GM18502 (cell line): ENCODE results near the gene IFI16.
"Not testable (repeated sequence)": the region's sequence is repeated elsewhere in the genome, so short reads cannot be mapped to it uniquely, and the experiment has no call there.

ENCODE experiments used
- ATAC-seq: cut with Tn5 transposase; IDR thresholded peaks from one replicate; pipeline ENCODE4 v1.9.1; 2021; ENCODE audit warnings: mild to moderate bottlenecking; ENCODE audit not compliant: unreplicated experiment, poor library complexity

IFI16 gene

DNA sequence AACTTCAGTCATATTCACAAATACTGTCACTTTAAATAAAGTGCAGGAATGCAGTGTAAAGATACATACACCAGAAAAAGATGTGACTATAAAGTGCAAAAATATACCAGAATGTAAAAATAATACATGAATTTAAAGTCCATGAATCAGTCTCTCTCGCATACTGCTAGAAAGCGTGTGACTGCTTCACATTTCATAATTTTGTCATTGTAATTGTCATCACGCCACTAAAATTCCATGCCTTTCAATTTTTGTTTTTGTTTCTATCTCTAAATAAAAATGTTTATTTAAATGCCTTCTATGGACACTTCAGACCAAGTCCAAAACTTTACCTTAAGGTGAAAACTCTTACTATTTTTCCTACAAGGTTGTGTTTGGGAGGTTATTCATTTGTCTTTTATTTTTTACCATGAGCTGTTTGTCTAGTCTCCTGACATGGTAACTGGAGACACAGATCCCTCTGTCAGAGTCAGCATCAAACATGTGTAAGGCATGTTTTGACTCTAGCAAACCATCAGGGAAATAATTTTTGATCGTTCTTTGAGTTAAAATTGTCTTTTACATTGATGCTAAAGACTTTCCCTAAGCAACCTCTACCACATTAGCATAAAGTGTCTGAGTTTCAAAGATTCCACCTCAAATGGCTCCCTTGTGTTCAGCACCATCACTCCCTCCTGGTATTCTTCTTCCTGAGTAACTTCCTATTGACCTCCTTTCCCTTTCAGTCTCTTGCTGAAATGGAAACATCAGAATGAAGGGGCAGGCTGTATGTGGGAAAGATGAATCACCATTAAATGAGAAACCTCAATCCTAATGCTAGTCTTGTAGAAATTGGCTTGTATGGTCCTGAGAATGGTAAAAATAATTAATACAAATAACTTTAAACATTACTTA lies 80.8 kb downstream of the IFI16 start:
- ATAC-seq = no peak

DNA sequence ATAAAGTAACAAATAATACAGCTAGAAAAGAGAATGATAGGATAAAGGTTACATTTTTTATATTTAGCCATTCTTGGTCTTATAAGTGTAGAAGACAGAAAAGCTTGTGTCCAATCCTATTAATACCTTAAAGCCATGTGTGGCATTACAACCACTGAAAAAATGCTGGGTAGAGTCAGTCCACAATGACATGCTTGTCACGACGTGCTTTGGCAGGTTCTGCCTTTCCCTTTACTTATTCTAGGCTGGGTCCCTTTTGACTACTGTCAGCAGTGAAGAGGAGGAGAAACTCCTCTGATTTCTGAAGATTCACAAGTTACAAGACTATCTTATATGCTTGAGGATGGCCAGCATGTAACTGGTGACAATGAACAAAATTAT lies 81.5 kb downstream of the IFI16 start:
- ATAC-seq = no peak

DNA sequence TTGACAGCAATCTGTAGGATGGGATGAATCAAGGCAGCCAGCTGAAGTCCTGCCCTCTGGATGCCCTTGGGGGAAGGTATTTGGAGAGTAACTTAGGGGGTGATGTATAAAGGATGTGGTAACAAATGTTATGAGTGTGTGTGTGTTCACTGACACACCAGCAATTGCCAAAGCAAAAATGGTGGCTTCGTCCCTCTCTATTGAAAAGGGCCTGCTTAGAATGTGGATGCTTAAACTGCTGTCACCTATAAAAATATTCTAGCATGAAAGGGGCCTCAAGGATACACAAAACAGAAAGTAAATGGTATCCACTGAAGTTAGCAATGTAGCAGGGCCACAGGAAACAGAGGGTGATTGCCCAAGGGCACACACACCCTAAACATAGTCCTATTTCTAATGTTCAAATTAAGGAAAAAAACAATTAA lies 81.9 kb downstream of the IFI16 start:
- no peak for ATAC-seq

DNA sequence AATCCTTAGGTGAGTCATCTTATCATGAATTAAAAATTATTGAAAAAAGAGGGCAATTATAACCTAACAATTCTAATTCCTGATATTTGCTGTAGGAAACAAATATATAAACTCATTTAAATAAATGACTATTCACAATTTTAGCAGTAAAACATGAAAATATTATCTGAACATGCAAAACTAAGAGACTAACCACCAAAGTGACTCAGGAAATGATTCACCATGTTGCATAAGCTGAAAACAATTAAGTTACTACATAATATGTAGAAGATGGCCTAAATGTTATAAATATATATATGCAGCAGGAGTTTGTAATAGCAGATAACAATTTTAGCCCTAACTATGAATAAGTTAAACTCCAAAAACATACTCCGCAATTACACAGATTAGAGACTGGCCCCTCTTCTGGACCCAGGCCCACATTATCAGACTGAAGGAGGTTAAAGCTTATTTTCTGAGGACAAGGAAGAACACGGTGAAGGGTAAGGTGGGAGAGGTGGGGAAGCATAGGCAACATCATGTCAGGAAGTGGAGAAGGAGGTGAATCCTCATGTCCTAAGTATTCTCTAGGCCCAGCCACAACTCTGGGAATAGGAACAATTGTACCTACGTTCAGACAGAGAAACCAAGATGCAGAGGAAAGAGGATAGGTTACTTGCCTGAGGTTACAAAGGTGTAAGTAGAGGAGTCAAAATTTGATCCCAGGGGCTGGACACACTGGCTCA lies 82.5 kb downstream of the IFI16 start:
- ATAC-seq = no peak

DNA sequence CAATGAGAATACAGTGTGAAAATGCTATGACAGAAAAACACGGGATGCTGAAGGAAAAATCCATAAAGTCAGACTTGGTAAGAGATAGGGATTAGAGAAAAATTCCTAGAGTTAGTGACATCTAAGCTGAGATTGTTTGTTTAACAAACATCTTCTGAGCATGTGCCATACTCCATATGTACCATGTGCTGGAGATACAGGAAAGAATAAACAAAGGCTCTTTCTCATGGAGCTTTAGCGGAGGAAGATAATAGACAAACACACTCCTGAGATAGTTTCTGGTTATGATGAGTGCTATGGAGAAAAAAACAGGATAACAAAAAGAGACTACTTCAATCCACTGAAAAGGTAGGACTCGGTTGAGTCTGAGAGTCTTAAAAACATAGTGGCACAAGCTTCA lies 88.9 kb downstream of the IFI16 start:
- no peak for ATAC-seq

DNA sequence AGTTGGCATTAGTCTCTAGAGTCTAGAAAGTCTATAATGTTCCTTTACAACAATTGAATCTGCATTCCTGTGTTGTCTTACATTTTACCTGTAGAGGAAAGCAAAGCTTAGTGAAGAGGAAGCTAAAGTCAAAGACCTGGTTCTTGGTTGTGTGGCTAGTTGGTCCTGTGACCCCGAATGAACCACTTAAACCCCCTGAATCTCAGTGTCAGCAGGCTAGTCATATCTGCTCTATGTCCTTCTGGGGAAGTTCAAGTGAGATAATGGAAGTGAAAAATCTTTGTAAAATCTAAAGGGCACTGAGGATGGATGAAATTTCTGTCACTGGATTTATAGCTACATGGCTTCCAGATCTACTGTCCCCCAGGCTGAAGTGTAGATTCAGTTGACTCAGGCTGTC lies 90.9 kb downstream of the IFI16 start:
- no peak for ATAC-seq

DNA sequence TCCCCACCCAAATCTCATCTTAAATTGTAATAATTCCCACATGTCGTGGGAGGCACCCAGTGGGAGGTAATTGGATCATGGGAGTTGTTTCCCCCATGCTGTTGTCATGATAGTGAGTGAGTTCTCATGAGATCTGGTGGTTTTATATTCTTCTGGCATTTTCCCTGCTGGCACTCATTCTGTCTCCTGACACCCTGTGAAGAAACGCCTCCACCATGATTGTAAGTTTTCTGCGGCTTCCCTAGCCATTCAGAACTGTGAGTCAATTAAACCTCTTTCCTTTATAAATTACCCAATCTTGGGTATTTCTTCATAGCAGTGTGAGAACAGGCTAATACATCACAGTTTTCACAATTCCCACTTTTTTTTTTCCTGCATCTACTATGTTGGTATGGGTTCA lies 93.3 kb downstream of the IFI16 start:
- not testable (repeated sequence) for ATAC-seq
